Caco-2 (cell line): ENCODE measurements around the gene PSMC5. TPM values are rescaled to one million over a fixed set of nuclear protein-coding genes. Genes with fewer than 3 reads are reported as not detected.
A peak's percentile ranks its signal among the peaks of the same experiment; 100 is the strongest.

Experiments
- BruUV-seq: library from RNA; stranded (reverse); fragments of 400-500 nt; replicated peaks from 2 replicates; lab custom pipeline; 2021; lab: Mats Ljungman, UMichigan
- CTCF ChIA-PET: fragments of 300-600 bp; sonication (Branson Sonifier 250); formaldehyde crosslinking; loops from one replicate; lab custom pipeline; 2022; ENCODE audit warnings: antibody characterized with exemption; lab: Charles Lee
- POLR2A ChIA-PET: fragments of 300-600 bp; sonication (Branson Sonifier 250); formaldehyde crosslinking; loops from one replicate; lab custom pipeline; 2022; ENCODE audit warnings: antibody characterized with exemption; lab: Charles Lee
- DNase-seq, 2 experiments: peaks; one replicate each; pipeline versions ENCODE4 v3.0.0 to v3.0.0-alpha.2; 2020 to 2022
- H3K27me3 ChIP-seq: replicated peaks from 2 replicates; pipeline ENCODE4 v1.6.0; 2011; ENCODE audit warnings: low read length; ENCODE audit not compliant: control insufficient read depth, insufficient read depth
- H3K36me3 ChIP-seq: 2 replicates; pipeline ENCODE4 v1.5.1; 2011; ENCODE audit warnings: low read length; ENCODE audit not compliant: control insufficient read depth, insufficient read depth
- H3K4me1 ChIP-seq: fragments of 250-450 bp; sonication (Bioruptor Pico); 2 replicates; pipeline ENCODE4 v1.5.1; 2020; ENCODE audit warnings: mild to moderate bottlenecking
- H3K4me3 ChIP-seq: 2 replicates; pipeline ENCODE4 v1.5.1; 2011; ENCODE audit warnings: low read depth, mild to moderate bottlenecking, control low read depth, low read length
- H3K9me3 ChIP-seq: fragments of 250-450 bp; sonication (Bioruptor Pico); 2 replicates; pipeline ENCODE4 v1.5.1; 2020; ENCODE audit warnings: mild to moderate bottlenecking, moderate library complexity
- H3K27ac Mint-ChIP-seq: one replicate; pipeline ENCODE4 v1.8.0; 2022; ENCODE audit warnings: mixed read lengths; ENCODE audit not compliant: unreplicated experiment
- H3K27me3 Mint-ChIP-seq: one replicate; pipeline ENCODE4 v1.8.0; 2022; ENCODE audit warnings: mixed read lengths; ENCODE audit not compliant: insufficient read depth, unreplicated experiment
- H3K36me3 Mint-ChIP-seq: one replicate; pipeline ENCODE4 v1.8.0; 2022; ENCODE audit warnings: mild to moderate bottlenecking, mixed read lengths; ENCODE audit not compliant: insufficient read depth, unreplicated experiment
- H3K4me1 Mint-ChIP-seq: one replicate; pipeline ENCODE4 v1.8.0; 2022; ENCODE audit warnings: low read depth, mixed read lengths; ENCODE audit not compliant: unreplicated experiment
- H3K4me3 Mint-ChIP-seq: one replicate; pipeline ENCODE4 v1.8.0; 2022; ENCODE audit warnings: mild to moderate bottlenecking, moderate library complexity, mixed read lengths; ENCODE audit not compliant: unreplicated experiment
- H3K9me3 Mint-ChIP-seq: one replicate; pipeline ENCODE4 v1.8.0; 2022; ENCODE audit warnings: mixed read lengths; ENCODE audit not compliant: unreplicated experiment
- intact Hi-C: fragments of 100-400 bp; cut with micrococcal nuclease; formaldehyde crosslinking; loops from one replicate; pipeline ENCODE4 v1.10.0; 2022; ENCODE audit not compliant: unreplicated experiment
- total RNA-seq: library from RNA; stranded (reverse); gene quantifications from 2 replicates; pipeline ENCODE4 v1.2.3, GENCODE V29; 2022
- TF ChIP-seq, protein P1 (sequence below), 2 experiments: fragments of 200-600 bp in 1 of 2; IDR thresholded peaks; 1 replicate in 1 of 2; 2 replicates in 1 of 2; pipeline versions ENCODE4 v1.5.1 to v1.8.0; 2011 to 2022; ENCODE audit warnings: antibody characterized with exemption in 1 of 2, control low read depth in 1 of 2, inconsistent platforms in 1 of 2, low read depth in 1 of 2, low read length in 1 of 2, mild to moderate bottlenecking in 1 of 2, moderate library complexity in 1 of 2; ENCODE audit not compliant: insufficient read depth in 1 of 2, severe bottlenecking in 1 of 2, unreplicated experiment in 1 of 2

Gene PSMC5
- total RNA-seq, 1 experiment from 2014 or later = 197 TPM

DNA sequence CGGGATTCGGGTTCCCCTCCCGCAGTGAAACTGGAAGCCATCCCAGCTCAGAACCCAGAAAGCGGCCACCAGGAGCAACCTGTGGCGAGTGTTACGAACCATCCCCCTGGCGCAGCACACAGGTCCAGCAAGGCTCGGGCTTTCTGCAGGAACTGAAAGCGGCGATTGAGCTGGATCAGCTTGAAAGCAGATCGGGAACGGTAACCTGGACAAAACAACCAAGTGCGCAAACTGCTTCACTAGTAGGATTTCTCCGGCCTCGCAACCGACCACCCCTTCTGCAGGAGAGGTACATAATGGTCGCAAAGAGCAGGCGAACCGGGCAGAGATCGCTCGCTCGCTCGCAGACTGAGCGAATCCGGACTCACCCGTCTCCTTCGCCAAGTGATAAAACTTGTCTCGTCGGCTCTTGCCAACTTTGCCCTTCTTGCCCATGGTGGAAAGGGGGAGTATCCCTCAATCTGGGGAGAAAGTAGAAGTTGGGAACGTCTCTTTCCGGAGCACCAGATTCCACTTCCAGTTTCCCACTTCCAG, 696 bp upstream of the PSMC5 start:
- DNase-seq = no peak
- TF ChIP-seq, protein P1, sequence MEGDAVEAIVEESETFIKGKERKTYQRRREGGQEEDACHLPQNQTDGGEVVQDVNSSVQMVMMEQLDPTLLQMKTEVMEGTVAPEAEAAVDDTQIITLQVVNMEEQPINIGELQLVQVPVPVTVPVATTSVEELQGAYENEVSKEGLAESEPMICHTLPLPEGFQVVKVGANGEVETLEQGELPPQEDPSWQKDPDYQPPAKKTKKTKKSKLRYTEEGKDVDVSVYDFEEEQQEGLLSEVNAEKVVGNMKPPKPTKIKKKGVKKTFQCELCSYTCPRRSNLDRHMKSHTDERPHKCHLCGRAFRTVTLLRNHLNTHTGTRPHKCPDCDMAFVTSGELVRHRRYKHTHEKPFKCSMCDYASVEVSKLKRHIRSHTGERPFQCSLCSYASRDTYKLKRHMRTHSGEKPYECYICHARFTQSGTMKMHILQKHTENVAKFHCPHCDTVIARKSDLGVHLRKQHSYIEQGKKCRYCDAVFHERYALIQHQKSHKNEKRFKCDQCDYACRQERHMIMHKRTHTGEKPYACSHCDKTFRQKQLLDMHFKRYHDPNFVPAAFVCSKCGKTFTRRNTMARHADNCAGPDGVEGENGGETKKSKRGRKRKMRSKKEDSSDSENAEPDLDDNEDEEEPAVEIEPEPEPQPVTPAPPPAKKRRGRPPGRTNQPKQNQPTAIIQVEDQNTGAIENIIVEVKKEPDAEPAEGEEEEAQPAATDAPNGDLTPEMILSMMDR (IDR thresholded peaks at IDR 0.05; ENCODE audit: insufficient read depth in 1 of 2, low read depth in 1 of 2, low read length in 1 of 2, severe bottlenecking in 1 of 2, unreplicated experiment in 1 of 2) = no peak
- intact Hi-C loops = loop anchor here (1.0 to 10.0 kb wide), 3 partner anchors 16 to 132 kb away; partner anchors contain the start of genes CCDC47, DDX42 and SMARCD2
- CTCF ChIA-PET = interaction anchor here (1.2 to 1.4 kb wide), 3 partner anchors 15 to 46 kb away, joined by 3 to 6 read pairs (median 4); no protein-coding TSS in a partner anchor
- Mint-ChIP-seq H3K36me3 (peaks cover 97% of the 10 kb centered on the region), H3K9me3 (no peaks in the 10 kb centered on the region), H3K4me3 (peak overlapping the region; percentile 84), H3K27ac (peak overlapping the region; percentile 99), H3K4me1 (peaks cover 17% of the 10 kb centered on the region), H3K27me3 (no peaks in the 10 kb centered on the region)
- Histone ChIP-seq H3K36me3 (peaks cover 10% of the 10 kb centered on the region), H3K9me3 (no peaks in the 10 kb centered on the region), H3K4me3 (peak overlapping the region; percentile 83), H3K4me1 (peaks cover 16% of the 10 kb centered on the region; the same call in 1 of the 2 replicates), H3K27me3 (no peaks in the 10 kb centered on the region)
- POLR2A ChIA-PET = interaction anchor here (0.6 to 1.6 kb wide), 7 partner anchors 14 to 204 kb away, joined by 3 to 17 read pairs (median 4); partner anchors contain the start of genes CCDC47, DDX42 and MAP3K3
- TSS peak; percentile 73 for BruUV-seq

DNA sequence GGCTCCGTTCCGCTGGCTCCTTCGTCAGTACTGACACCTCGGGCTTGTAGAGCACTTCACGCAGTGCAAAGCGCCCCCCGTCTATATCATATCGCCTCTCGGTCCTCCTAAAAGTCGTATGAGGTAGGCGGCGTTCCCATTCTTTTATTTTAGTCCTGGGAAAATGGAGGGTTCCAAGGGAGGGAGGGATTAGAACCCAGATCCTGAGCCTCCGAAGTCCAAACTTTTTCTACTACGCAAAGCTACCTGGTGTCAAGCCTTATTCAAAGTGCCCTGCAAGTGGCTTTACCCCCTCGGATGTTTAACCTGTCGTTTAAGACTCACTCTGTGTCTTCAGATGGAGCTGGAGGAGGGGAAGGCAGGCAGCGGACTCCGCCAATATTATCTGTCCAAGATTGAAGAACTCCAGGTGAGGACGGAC, 580 bp downstream of the PSMC5 start:
- Histone ChIP-seq H3K4me3 (peak overlapping the region; percentile 83), H3K9me3 (no peaks in the 10 kb centered on the region), H3K4me1 (peaks cover 16% of the 10 kb centered on the region; the same call in 1 of the 2 replicates), H3K27me3 (no peaks in the 10 kb centered on the region), H3K36me3 (peaks cover 10% of the 10 kb centered on the region)
- peaks cover 97% of the 10 kb centered on the region for H3K36me3 Mint-ChIP-seq
- ChIA-PET CTCF (interaction anchor here (0.7 to 1.2 kb wide), 3 partner anchors 9 to 22 kb away, joined by 4 to 7 read pairs (median 6); no protein-coding TSS in a partner anchor), POLR2A (interaction anchor here (0.7 to 0.8 kb wide), 2 partner anchors 11 to 14 kb away, joined by 3 to 4 read pairs; no protein-coding TSS in a partner anchor)
- TF ChIP-seq, protein P1 (IDR thresholded peaks at IDR 0.05; ENCODE audit: insufficient read depth in 1 of 2, low read depth in 1 of 2, low read length in 1 of 2, severe bottlenecking in 1 of 2, unreplicated experiment in 1 of 2) = no peak
- peak overlapping the region; percentile 84 for H3K4me3 Mint-ChIP-seq
- peak overlapping the region; percentile 99 for H3K27ac Mint-ChIP-seq
- intact Hi-C loops = loop anchor here (1.0 to 10.0 kb wide), 3 partner anchors 14 to 133 kb away; partner anchors contain the start of genes CCDC47, DDX42 and SMARCD2
- DNase-seq = no peak
- no peaks in the 10 kb centered on the region for H3K27me3 Mint-ChIP-seq
- H3K4me1 Mint-ChIP-seq = peaks cover 17% of the 10 kb centered on the region
- BruUV-seq = no TSS peak
- no peaks in the 10 kb centered on the region for H3K9me3 Mint-ChIP-seq

DNA sequence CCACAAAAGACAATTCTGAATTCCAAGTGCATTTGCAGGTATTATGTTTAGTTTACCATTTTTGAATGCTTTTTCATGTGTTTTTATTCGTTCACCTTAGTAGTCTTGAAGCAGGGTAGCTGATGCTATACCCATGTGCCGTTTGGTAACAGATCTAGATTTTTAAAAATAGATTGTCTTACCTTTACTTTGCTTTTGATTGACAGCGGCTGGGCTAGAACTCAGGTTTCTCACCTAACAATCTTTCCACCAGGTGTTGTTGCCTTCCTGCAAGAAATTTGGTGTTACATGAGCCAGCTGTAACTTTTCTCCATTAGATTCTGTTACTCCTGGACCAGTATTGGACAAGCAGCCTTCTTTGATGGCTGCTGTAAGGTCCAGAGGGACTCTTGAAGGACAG, 1.7 kb downstream of the PSMC5 start:
- POLR2A ChIA-PET = no interaction called here

More for the DNA sequence above, 1.7 kb downstream of the PSMC5 start:
- no TSS peak for BruUV-seq
- intact Hi-C loops = loop anchor here (5.0 to 10.0 kb wide), 2 partner anchors 57 to 134 kb away; partner anchors contain the start of genes CCDC47 and DDX42
- Mint-ChIP-seq H3K9me3 (no peaks in the 10 kb centered on the region), H3K4me1 (peaks cover 17% of the 10 kb centered on the region), H3K4me3 (peak overlapping the region; percentile 36), H3K27ac (no peak overlapping the region), H3K27me3 (no peaks in the 10 kb centered on the region), H3K36me3 (peaks cover 97% of the 10 kb centered on the region)
- H3K4me3 ChIP-seq = no peak overlapping the region
- no peak for DNase-seq
- no peaks in the 10 kb centered on the region for H3K27me3 ChIP-seq
- peaks cover 16% of the 10 kb centered on the region; the same call in 1 of the 2 replicates for H3K4me1 ChIP-seq
- no peaks in the 10 kb centered on the region for H3K9me3 ChIP-seq
- CTCF ChIA-PET = interaction anchor here (1.2 kb wide), 1 partner anchor 11 kb away, joined by 4 read pairs; no protein-coding TSS in a partner anchor
- H3K36me3 ChIP-seq = peaks cover 11% of the 10 kb centered on the region
- TF ChIP-seq, protein P1 (IDR thresholded peaks at IDR 0.05; ENCODE audit: insufficient read depth in 1 of 2, low read depth in 1 of 2, low read length in 1 of 2, severe bottlenecking in 1 of 2, unreplicated experiment in 1 of 2) = no peak
